Neutrophil (primary cell): ENCODE measurements around the gene AKNA.

Experiments
- H3K27ac ChIP-seq: fragments of 200-600 bp; sonication (generic); 2 replicates; pipeline ENCODE4 v1.5.1; 2016; ENCODE audit warnings: mild to moderate bottlenecking, moderate library complexity
- H3K27me3 ChIP-seq: fragments of 200-600 bp; sonication (generic); 2 replicates; pipeline ENCODE4 v1.6.0; 2016; ENCODE audit warnings: mild to moderate bottlenecking
- H3K36me3 ChIP-seq: fragments of 200-600 bp; sonication (generic); 2 replicates; pipeline ENCODE4 v1.5.1; 2017
- H3K4me1 ChIP-seq, 2 experiments: fragments of 200-600 bp in 1 of 2; sonication (generic) in 1 of 2; 1 replicate in 1 of 2; 2 replicates in 1 of 2; pipeline versions ENCODE4 v1.5.1 to v1.6.1; 2013 to 2016; ENCODE audit warnings: low read depth in 1 of 2, low read length in 1 of 2, mild to moderate bottlenecking in 1 of 2, moderate library complexity in 1 of 2; ENCODE audit not compliant: control insufficient read depth in 1 of 2, insufficient read depth in 1 of 2
- H3K4me3 ChIP-seq, 2 experiments: fragments of 200-600 bp in 1 of 2; sonication (generic) in 1 of 2; 1 replicate in 1 of 2; 2 replicates in 1 of 2; pipeline ENCODE4 v1.5.1; 2013 to 2016; ENCODE audit warnings: low read depth in 1 of 2, low read length in 1 of 2, mild to moderate bottlenecking in 1 of 2, moderate library complexity in 1 of 2
- H3K9me3 ChIP-seq: fragments of 200-600 bp; sonication (generic); 2 replicates; pipeline ENCODE4 v1.5.1; 2016
- CTCF ChIP-seq: fragments of 200-600 bp; sonication (generic); IDR thresholded peaks from 2 replicates; pipeline ENCODE4 v1.5.1; 2016; ENCODE audit warnings: antibody characterized with exemption

The AKNA gene

DNA sequence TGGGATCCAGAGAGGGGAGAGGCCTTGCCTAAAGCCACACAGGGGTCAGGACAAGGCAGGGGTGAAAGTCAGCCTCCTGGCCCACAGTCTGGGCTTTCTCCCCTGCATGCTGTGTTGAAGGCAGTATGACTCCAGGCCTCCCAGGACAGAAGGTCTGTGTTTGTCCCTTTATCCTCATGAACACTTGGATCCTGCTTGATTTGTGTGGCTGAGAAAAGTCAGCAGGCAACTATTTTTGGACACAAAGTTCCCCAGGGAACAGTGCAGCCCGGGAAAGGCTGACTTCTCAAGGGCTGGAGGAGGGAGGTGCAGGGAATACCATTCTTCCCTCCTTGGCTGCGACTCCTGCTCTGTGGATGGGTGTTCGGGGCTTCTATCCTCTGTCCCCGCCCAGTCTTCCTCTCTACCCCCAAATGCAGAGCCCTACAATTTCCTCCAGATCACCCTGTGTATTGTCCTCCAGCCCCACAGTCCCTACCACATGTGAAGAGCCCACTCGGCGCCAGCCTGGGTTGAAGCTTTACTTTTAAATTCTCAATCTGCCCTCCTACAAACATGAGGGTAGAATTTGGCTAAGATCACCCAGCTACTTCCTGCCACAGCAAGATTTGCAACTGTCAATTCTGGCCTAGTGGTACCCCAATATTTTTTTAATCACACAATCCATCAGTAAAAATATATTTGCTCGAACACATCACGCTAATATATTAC is 4.1 kb downstream of the AKNA start:
- no peaks in the 10 kb centered on the region for H3K27me3 ChIP-seq
- H3K4me3 ChIP-seq: peak overlapping the region; percentile 77 to 80
- no peak for TF ChIP-seq CTCF
- H3K36me3 ChIP-seq: peaks cover 43% of the 10 kb centered on the region
- H3K9me3 ChIP-seq: no peaks in the 10 kb centered on the region
- H3K27ac ChIP-seq: peak overlapping the region; percentile 98
- peaks cover 80 to 100% of the 10 kb centered on the region in 2 experiments for H3K4me1 ChIP-seq

GRCh38 chr9:114382699-114383520 is 4.9 kb downstream of the AKNA start:
- Histone ChIP-seq H3K9me3 (no peaks in the 10 kb centered on the region), H3K27ac (peak overlapping the region; percentile 98), H3K27me3 (no peaks in the 10 kb centered on the region), H3K4me1 (peaks cover 80 to 100% of the 10 kb centered on the region in 2 experiments), H3K4me3 (peak overlapping the region; percentile 77 to 80), H3K36me3 (peaks cover 44% of the 10 kb centered on the region)
- TF ChIP-seq CTCF: peak; percentile 43

GRCh38 chr9:114378883-114379282 is 8.9 kb downstream of the AKNA start:
- Histone ChIP-seq H3K4me3 (peak overlapping the region in 1 of 2 experiments; percentile 18), H3K4me1 (peaks cover 95% of the 10 kb centered on the region in 2 experiments), H3K27ac (peak overlapping the region; percentile 98), H3K36me3 (peaks cover 74% of the 10 kb centered on the region), H3K9me3 (no peaks in the 10 kb centered on the region), H3K27me3 (no peaks in the 10 kb centered on the region)
- no peak for TF ChIP-seq CTCF

GRCh38 chr9:114378016-114378415 is 9.8 kb downstream of the AKNA start:
- TF ChIP-seq CTCF: no peak
- H3K4me3 ChIP-seq: no peak overlapping the region
- peaks cover 73% of the 10 kb centered on the region for H3K36me3 ChIP-seq
- H3K27ac ChIP-seq: peak overlapping the region; percentile 98
- H3K27me3 ChIP-seq: no peaks in the 10 kb centered on the region
- H3K4me1 ChIP-seq: peaks cover 95% of the 10 kb centered on the region in 2 experiments
- H3K9me3 ChIP-seq: no peaks in the 10 kb centered on the region

GRCh38 chr9:114376586-114377445 is 11.0 kb downstream of the AKNA start:
- TF ChIP-seq CTCF: no peak
- peaks cover 95% of the 10 kb centered on the region in 2 experiments for H3K4me1 ChIP-seq
- H3K27ac ChIP-seq: peak overlapping the region; percentile 98
- peaks cover 77% of the 10 kb centered on the region for H3K36me3 ChIP-seq
- H3K9me3 ChIP-seq: no peaks in the 10 kb centered on the region
- no peaks in the 10 kb centered on the region for H3K27me3 ChIP-seq
- H3K4me3 ChIP-seq: no peak overlapping the region
